B cell (primary cell): Measurements from ENCODE around the gene KLHL6. TPM values are rescaled to one million over a fixed set of nuclear protein-coding genes. Genes with fewer than 3 reads are reported as not detected.

Source experiments
- ATAC-seq: fragments of 200-7000 bp; cut with Tn5 transposase; one replicate; pipeline ENCODE4 v1.10.0; 2021; ENCODE audit warnings: low read depth, mild to moderate bottlenecking, moderate number of reproducible peaks, moderate library complexity
- CTCF ChIA-PET: fragments of 350-600 bp; sonication (Branson Sonifier 250); formaldehyde crosslinking; loops from one replicate; lab custom pipeline; 2021; ENCODE audit warnings: antibody characterized with exemption, inconsistent platforms; lab: Charles Lee
- POLR2A ChIA-PET: fragments of 350-600 bp; sonication (Branson Sonifier 250); formaldehyde crosslinking; loops from one replicate; lab custom pipeline; 2021; ENCODE audit warnings: antibody characterized with exemption; lab: Charles Lee
- DNase-seq: peaks from one replicate; pipeline ENCODE4 v3.0.0; 2013
- H2AFZ ChIP-seq: 2 replicates; pipeline ENCODE4 v1.6.1; 2012; ENCODE audit warnings: mild to moderate bottlenecking, low read depth, low read length; ENCODE audit not compliant: insufficient read depth, poor library complexity, severe bottlenecking
- H3K27ac ChIP-seq, 2 donors: 1 replicate in 1 of 2; 2 replicates in 1 of 2; pipeline ENCODE4 v1.5.1; 2012 to 2013; ENCODE audit warnings: low read length in 2 of 2, mild to moderate bottlenecking in 2 of 2, moderate library complexity in 1 of 2
- H3K27me3 ChIP-seq, 4 experiments: fragments of 200-600 bp in 1 of 4; sonication (generic) in 1 of 4; replicated peaks in 1 of 4; 1 replicate in 2 of 4; 2 replicates in 2 of 4; pipeline versions ENCODE4 v1.6.1 to v1.7.0; 2013 to 2016; ENCODE audit warnings: low read length in 3 of 4, mild to moderate bottlenecking in 2 of 4, mixed read lengths in 1 of 4, moderate library complexity in 1 of 4; ENCODE audit not compliant: insufficient read depth in 4 of 4, control insufficient read depth in 3 of 4; ENCODE audit errors: control extremely low read depth in 1 of 4
- H3K36me3 ChIP-seq, 2 experiments: replicated peaks in 1 of 2; 1 replicate in 1 of 2; 2 replicates in 1 of 2; pipeline versions ENCODE4 v1.6.1 to v1.7.1; 2013; ENCODE audit warnings: low read length in 1 of 2; ENCODE audit not compliant: insufficient read depth in 2 of 2, control insufficient read depth in 1 of 2; ENCODE audit errors: control extremely low read depth in 1 of 2, extremely low read depth in 1 of 2
- H3K4me1 ChIP-seq, 2 donors: fragments of 200-600 bp in 1 of 2; sonication (generic) in 1 of 2; 1 replicate in 1 of 2; 2 replicates in 1 of 2; pipeline versions ENCODE4 v1.5.1 to v1.6.1; 2013 to 2017; ENCODE audit warnings: low read length in 2 of 2; ENCODE audit not compliant: control insufficient read depth in 2 of 2, insufficient read depth in 2 of 2
- H3K4me2 ChIP-seq: replicated peaks from 2 replicates; pipeline ENCODE3; 2012; ENCODE audit warnings: mild to moderate bottlenecking, low read depth, low read length; ENCODE audit not compliant: poor library complexity, severe bottlenecking
- H3K4me3 ChIP-seq, 5 experiments: fragments of 200-600 bp in 1 of 5; sonication (generic) in 1 of 5; 1 replicate in 3 of 5; 2 replicates in 2 of 5; pipeline versions ENCODE4 v1.5.1 to v1.7.0; 2011 to 2016; ENCODE audit warnings: low read length in 4 of 5, mild to moderate bottlenecking in 4 of 5, low read depth in 2 of 5, control low read depth in 1 of 5, moderate library complexity in 1 of 5; ENCODE audit not compliant: insufficient read depth in 1 of 5; ENCODE audit errors: control extremely low read depth in 1 of 5, extremely low read depth in 1 of 5
- H3K79me2 ChIP-seq: fragments of 200-600 bp; sonication (generic); one replicate; pipeline ENCODE4 v1.6.0; 2016; ENCODE audit warnings: low read length; ENCODE audit not compliant: control insufficient read depth, insufficient read depth
- H3K9ac ChIP-seq: fragments of 200-600 bp; sonication (generic); 2 replicates; pipeline ENCODE4 v1.6.1; 2017; ENCODE audit warnings: mild to moderate bottlenecking, low read length, moderate library complexity
- H3K9me3 ChIP-seq, 3 donors: one replicate each; pipeline versions ENCODE4 v1.6.1 to v1.7.1; 2013; ENCODE audit warnings: low read length in 2 of 3; ENCODE audit not compliant: control insufficient read depth in 2 of 3, insufficient read depth in 1 of 3; ENCODE audit errors: control extremely low read depth in 1 of 3
- H4K20me1 ChIP-seq: 2 replicates; pipeline ENCODE4 v1.6.0; 2012; ENCODE audit warnings: mild to moderate bottlenecking, low read length; ENCODE audit not compliant: insufficient read depth, control insufficient read depth, poor library complexity, severe bottlenecking
- H3K27ac Mint-ChIP-seq: one replicate; pipeline ENCODE4 v1.8.0; 2021; ENCODE audit warnings: mixed read lengths
- H3K27me3 Mint-ChIP-seq: one replicate; pipeline ENCODE4 v1.8.0; 2021; ENCODE audit warnings: mixed read lengths
- H3K4me1 Mint-ChIP-seq: one replicate; pipeline ENCODE4 v1.8.0; 2021; ENCODE audit warnings: mixed read lengths
- H3K4me3 Mint-ChIP-seq: one replicate; pipeline ENCODE4 v1.8.0; 2021; ENCODE audit warnings: mixed read lengths
- H3K9me3 Mint-ChIP-seq: one replicate; pipeline ENCODE4 v1.8.0; 2022; ENCODE audit warnings: mixed read lengths; ENCODE audit not compliant: insufficient read depth
- CTCF ChIP-seq: fragments of 200-600 bp; IDR thresholded peaks from one replicate; pipeline ENCODE4 v1.8.0; 2022; ENCODE audit warnings: antibody characterized with exemption, mild to moderate bottlenecking
- EZH2 ChIP-seq: IDR thresholded peaks from 2 replicates; pipeline ENCODE4 v1.6.1; 2012; ENCODE audit warnings: borderline replicate concordance, low read depth, mild to moderate bottlenecking, moderate library complexity, low read length; ENCODE audit not compliant: insufficient read depth, poor library complexity, severe bottlenecking
- WGBS: methylation state at CpG from one replicate; pipeline ENCODE4 v1.1.5; 2013; ENCODE audit warnings: missing lambda C conversion rate; ENCODE audit not compliant: insufficient coverage; 5-methylcytosine and 5-hydroxymethylcytosine counted together
- intact Hi-C: fragments of 100-400 bp; cut with micrococcal nuclease; formaldehyde crosslinking; loops from one replicate; pipeline ENCODE4 v1.10.0; 2022
- polyA plus RNA-seq: library from polyadenylated mRNA; depleted of rRNA; stranded (reverse); fragments of >200 nt; gene quantifications from 2 replicates; pipeline ENCODE4 v1.2.3, GENCODE V29; 2012
- total RNA-seq, 2 donors: library from RNA; stranded (reverse); fragments of 120-200 nt in 1 of 2; gene quantifications; 1 replicate in 1 of 2; 2 replicates in 1 of 2; pipeline versions ENCODE4 v1.2.3 to v1.2.4, GENCODE V29; 2013 to 2022

Gene KLHL6
- total and polyA plus RNA-seq, 2 donors (not counting 1 experiment from before 2014, with no cell fraction given) = 29.6 to 69.7 TPM

- no peak for DNase-seq
- ChIA-PET CTCF (interaction anchor here (0.5 to 1.0 kb wide), 3 partner anchors 9 to 25 kb away, joined by 3 read pairs; no protein-coding TSS in a partner anchor), POLR2A (interaction anchor here (0.6 kb wide), 1 partner anchor 66 kb away, joined by 3 read pairs; no protein-coding TSS in a partner anchor)
- Mint-ChIP-seq H3K4me1 (peaks cover 11% of the 10 kb centered on the region), H3K27me3 (no peaks in the 10 kb centered on the region), H3K27ac (no peak overlapping the region), H3K9me3 (no peaks in the 10 kb centered on the region), H3K4me3 (no peak overlapping the region)
- Histone ChIP-seq H3K9ac (no peak overlapping the region), H3K9me3 (peaks cover 3 to 6% (median 5%) of the 10 kb centered on the region in 3 donors), H4K20me1 (peaks cover 32% of the 10 kb centered on the region), H3K27me3 (no peaks in the 10 kb centered on the region), H3K4me1 (no peaks in the 10 kb centered on the region), H3K36me3 (peaks cover 23 to 79% of the 10 kb centered on the region in 2 experiments), H3K4me2 (no peak overlapping the region), H3K27ac (no peak overlapping the region), H3K79me2 (peaks cover 63% of the 10 kb centered on the region), H3K4me3 (no peak overlapping the region), H2AFZ (no peak overlapping the region)
- intact Hi-C loops = no loop called here
- WGBS = no CpG with 5 or more reads among the region's 1 CpG
- ATAC-seq = no peak
- TF ChIP-seq EZH2 (no peak), CTCF (no peak)
Observed at GRCh38 chr3:183504597-183504996, 50.9 kb downstream of the KLHL6 start.

GRCh38 chr3:183503746-183504145 is 51.8 kb downstream of the KLHL6 start:
- Histone ChIP-seq H3K27ac (no peak overlapping the region), H3K4me1 (no peaks in the 10 kb centered on the region), H3K36me3 (peaks cover 23 to 88% of the 10 kb centered on the region in 2 experiments), H3K79me2 (peaks cover 55% of the 10 kb centered on the region), H2AFZ (no peak overlapping the region), H3K27me3 (no peaks in the 10 kb centered on the region), H3K4me2 (no peak overlapping the region), H3K9me3 (peaks cover 3 to 6% (median 5%) of the 10 kb centered on the region in 3 donors), H4K20me1 (peaks cover 29% of the 10 kb centered on the region), H3K9ac (no peak overlapping the region), H3K4me3 (no peak overlapping the region)
- ATAC-seq = no peak
- Mint-ChIP-seq H3K4me3 (no peak overlapping the region), H3K4me1 (peaks cover 5% of the 10 kb centered on the region), H3K27me3 (no peaks in the 10 kb centered on the region), H3K27ac (no peak overlapping the region), H3K9me3 (no peaks in the 10 kb centered on the region)
- CTCF ChIA-PET = interaction anchor here (0.7 to 1.0 kb wide), 3 partner anchors 10 to 48 kb away, joined by 3 read pairs; no protein-coding TSS in a partner anchor
- no peak for TF ChIP-seq EZH2
- no peak for TF ChIP-seq CTCF
- POLR2A ChIA-PET = no interaction called here
- intact Hi-C loops = no loop called here
- no peak for DNase-seq
- 100% methylated on average over 1 of the region's 1 CpG for WGBS
